ENCODE data around the gene FKBP15. TPM values are rescaled to one million over a fixed set of nuclear protein-coding genes. Genes with fewer than 3 reads are reported as not detected.

Gene FKBP15
- total and polyA plus RNA-seq, 2 of the 8 experiments (the other 6 are each of a cell fraction or from before 2014, with no cell fraction given) = 9.9 to 13.8 TPM

- DNase-seq (ENCODE audit: low read depth in 1 of 2, low spot score in 2 of 2) = no peak
- 62% methylated on average over 4 of the region's 4 CpGs; no CpG with 5 or more reads in 1 of the 2 experiments for WGBS, 2 experiments (ENCODE audit: extremely low coverage in 1 of 2, insufficient coverage in 1 of 2, insufficient read length in 1 of 2, insufficient replicate concordance in 2 of 2, low coverage in 1 of 2, low lambda C conversion rate in 2 of 2, missing lambda C conversion rate in 1 of 2)
- Histone ChIP-seq H3K79me2 (ENCODE audit: control insufficient read depth in 1 of 2, insufficient read depth in 2 of 2, low read length in 2 of 2) (no peaks in the 10 kb centered on the region), H4K5ac (ENCODE audit: insufficient read length, low read depth, low read length) (no peak overlapping the region), H3K56ac (replicated peaks; ENCODE audit: insufficient read length, low read depth, low read length) (no peak overlapping the region), H3K4me2 (ENCODE audit: insufficient read depth in 1 of 2, low read depth in 2 of 2, low read length in 2 of 2) (no peak overlapping the region), H3K9ac (replicated peaks in 1 of 4; ENCODE audit: extremely low read depth in 1 of 4, low read depth in 3 of 4, low read length in 3 of 4) (no peak overlapping the region), H4K8ac (ENCODE audit: extremely low read depth, insufficient read depth, low read length) (no peak overlapping the region), H3K18ac (ENCODE audit: extremely low read depth, low read length) (no peak overlapping the region), H2BK5ac (ENCODE audit: low read depth, low read length) (no peak overlapping the region), H4K20me1 (replicated peaks in 1 of 2; ENCODE audit: control insufficient read depth in 1 of 2, insufficient read depth in 2 of 2, low read length in 2 of 2) (no peaks in the 10 kb centered on the region), H3K27me3 (replicated peaks in 1 of 4; ENCODE audit: control insufficient read depth in 3 of 4, extremely low read depth in 1 of 4, insufficient read depth in 3 of 4, low read length in 3 of 4) (no peaks in the 10 kb centered on the region; a peak in 1 of 7 replicates), H3K27ac (ENCODE audit: low read depth, low read length) (no peak overlapping the region), H2BK15ac (ENCODE audit: low read length) (no peak overlapping the region), H3K14ac (ENCODE audit: insufficient read length) (no peak overlapping the region), H3K9me3 (ENCODE audit: insufficient read depth in 2 of 2, low read depth in 1 of 2, low read length in 1 of 2) (peaks cover 0 to 3% of the 10 kb centered on the region in 2 experiments; a peak in 1 of 4 replicates), H2BK20ac (ENCODE audit: low read length) (no peak overlapping the region), H3K4ac (replicated peaks; ENCODE audit: insufficient read length, low read depth, low read length) (no peak overlapping the region), H2AFZ (ENCODE audit: low read length) (no peak overlapping the region), H3K4me1 (replicated peaks in 1 of 4; ENCODE audit: control insufficient read depth in 3 of 4, insufficient read depth in 4 of 4, low read length in 3 of 4) (no peaks in the 10 kb centered on the region), H2BK12ac (ENCODE audit: low read depth, low read length) (no peak overlapping the region), H3K23me2 (ENCODE audit: low read depth, low read length) (no peaks in the 10 kb centered on the region), H4K91ac (replicated peaks; ENCODE audit: insufficient read length, low read length) (no peak overlapping the region), H2BK120ac (replicated peaks; ENCODE audit: low read depth, low read length) (no peak overlapping the region), H3K4me3 (ENCODE audit: extremely low read depth in 1 of 4, insufficient read depth in 2 of 4, low read depth in 3 of 4, low read length in 4 of 4) (no peak overlapping the region), H3K79me1 (ENCODE audit: low read depth, low read length) (no peaks in the 10 kb centered on the region), H3K36me3 (ENCODE audit: control insufficient read depth in 2 of 4, insufficient read depth in 4 of 4, low read length in 3 of 4) (no peaks in the 10 kb centered on the region), H2AK5ac (ENCODE audit: low read depth, low read length) (no peak overlapping the region), H3K23ac (ENCODE audit: insufficient read length) (no peak overlapping the region)
- POLR2A ChIA-PET (ENCODE audit: partially characterized antibody) = no interaction called here
- no peak for TF ChIP-seq CREB1 (IDR thresholded peaks at IDR 0.05)
- no peak for TF ChIP-seq SIX5 (IDR thresholded peaks at IDR 0.05; ENCODE audit: low read depth, low read length)
- TF ChIP-seq NRF1 (IDR thresholded peaks at IDR 0.05; ENCODE audit: low read depth, low read length) = 0 out of 2 replicates have a peak, but pooled peaks have one; percentile 7
- CTCF ChIA-PET (ENCODE audit: partially characterized antibody) = interaction anchor here (1.2 kb wide), 1 partner anchor 24 kb away, joined by 3 read pairs; no protein-coding TSS in a partner anchor
- no peak for FAIRE-seq
These were observed 91.2 kb downstream of the FKBP15 start for GRCh38 chr9:113129884-113130283.

All from H1 (cell line).